Measurements from ENCODE around the gene FOXC2. TPM values are rescaled to one million over a fixed set of nuclear protein-coding genes. Genes with fewer than 3 reads are reported as not detected.
"Not testable (repeated sequence)": the region's sequence is repeated elsewhere in the genome, so short reads cannot be mapped to it uniquely, and the experiment has no call there.

FOXC2 gene
- total and polyA plus RNA-seq, 2 donors (not counting 3 experiments of a cell fraction or from before 2014, with no cell fraction given) = 7.7 to 44.0 TPM

DNA sequence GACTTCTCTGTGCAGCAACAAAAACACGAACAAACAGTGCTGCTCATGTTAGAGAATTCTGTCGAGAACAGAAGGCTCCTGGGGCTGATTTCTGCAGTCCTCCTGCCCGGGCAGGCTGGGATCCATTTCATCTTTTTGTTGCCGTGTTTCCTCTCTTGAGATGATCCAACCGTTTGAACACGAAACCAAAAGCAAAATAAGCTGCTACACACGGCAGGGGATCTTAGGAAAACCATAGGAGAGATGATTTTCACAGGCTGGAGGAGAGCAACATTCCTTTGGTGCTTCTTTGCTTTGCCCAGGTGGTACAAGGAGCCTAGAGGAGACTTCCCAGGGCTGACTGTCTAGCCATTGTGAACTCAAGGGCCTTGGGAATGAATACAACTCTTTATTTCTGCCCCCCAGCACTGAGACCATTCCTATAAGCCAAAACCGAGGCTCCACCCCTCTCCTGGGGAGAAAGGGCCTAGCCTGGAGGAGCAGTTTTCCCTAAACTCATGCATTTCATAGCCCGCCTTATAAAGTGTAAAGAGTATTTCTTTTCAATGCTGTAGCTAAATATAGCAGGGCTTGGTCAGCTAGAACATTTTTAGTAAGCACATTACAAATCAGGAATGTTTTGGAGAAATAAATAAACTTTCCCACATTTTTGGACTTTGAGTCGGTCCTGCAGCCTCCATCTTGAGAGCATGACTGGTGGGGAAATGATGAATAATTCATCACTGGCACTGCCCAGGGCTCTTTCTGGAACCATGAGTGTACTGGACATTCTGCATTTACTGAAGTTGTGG lies 19.4 kb downstream of the FOXC2 start:
- CTCF ChIA-PET = interaction anchor here (1.2 to 1.4 kb wide), 2 partner anchors 10 to 79 kb away, joined by 4 read pairs; no protein-coding TSS in a partner anchor
- Histone ChIP-seq H3K4me3 (replicated peaks in 1 of 3; ENCODE audit: insufficient read depth in 1 of 3, low read depth in 1 of 3, low read length in 3 of 3) (no peak overlapping the region), H4K20me1 (replicated peaks; ENCODE audit: control insufficient read depth, extremely low read depth, insufficient read depth, low read length) (no peaks in the 10 kb centered on the region), H3K79me2 (ENCODE audit: control insufficient read depth, insufficient read depth, low read length) (no peaks in the 10 kb centered on the region), H3K4me1 (ENCODE audit: control insufficient read depth, extremely low read depth, insufficient read depth, low read length) (peaks cover 29% of the 10 kb centered on the region), H3K36me3 (ENCODE audit: control insufficient read depth in 2 of 2, extremely low read depth in 1 of 2, insufficient read depth in 2 of 2, low read length in 2 of 2) (no peaks in the 10 kb centered on the region), H2AFZ (ENCODE audit: low read depth, low read length) (peak overlapping the region; percentile 14), H3K9me1 (replicated peaks; ENCODE audit: control insufficient read depth, extremely low read depth, insufficient read depth, low read length) (no peaks in the 10 kb centered on the region), H3K9me3 (replicated peaks; ENCODE audit: control insufficient read depth, insufficient read depth, low read length) (no peaks in the 10 kb centered on the region), H3K4me2 (ENCODE audit: insufficient read depth, low read length) (no peak overlapping the region), H3K27ac (ENCODE audit: insufficient read depth, low read depth, low read length) (peak overlapping the region; percentile 8), H3K9ac (replicated peaks; ENCODE audit: extremely low read depth, insufficient read depth, low read length) (no peak overlapping the region), H3K27me3 (ENCODE audit: control insufficient read depth in 2 of 2, insufficient read depth in 2 of 2, low read length in 2 of 2) (no peaks in the 10 kb centered on the region)
- dilution Hi-C loops (cut with MboI; ENCODE audit: extremely low pct_ligation_motif_present, low sequenced_read_pairs) (no loop called here), intact Hi-C loops (cut with micrococcal nuclease) (no loop called here)
- BruUV-seq (replicated peaks) = no TSS peak
- TF ChIP-seq FOS (IDR thresholded peaks at IDR 0.05; ENCODE audit: borderline replicate concordance, insufficient read depth, low read length) (peak; percentile 48), MAX (IDR thresholded peaks at IDR 0.05; ENCODE audit: insufficient read depth, insufficient read length) (no peak)
- DNase-seq (ENCODE audit: low read depth, low spot score) (no peak), FAIRE-seq (no peak)
- POLR2A ChIA-PET = no interaction called here

GRCh38 chr16:86587487-86587886 lies 20.9 kb downstream of the FOXC2 start:
- DNase-seq (ENCODE audit: low read depth, low spot score) (no peak), FAIRE-seq (no peak)
- no peak overlapping the region for H3K27ac ChIP-seq (ENCODE audit: insufficient read depth, low read depth, low read length)

GRCh38 chr16:86587955-86588354 lies 21.3 kb downstream of the FOXC2 start:
- H3K4me2 ChIP-seq (ENCODE audit: insufficient read depth, low read length); intact Hi-C loops (cut with micrococcal nuclease); H3K9me1 ChIP-seq (replicated peaks; ENCODE audit: control insufficient read depth, extremely low read depth, insufficient read depth, low read length); H3K27me3 ChIP-seq (ENCODE audit: control insufficient read depth in 2 of 2, insufficient read depth in 2 of 2, low read length in 2 of 2); H4K20me1 ChIP-seq (replicated peaks; ENCODE audit: control insufficient read depth, extremely low read depth, insufficient read depth, low read length); H3K9me3 ChIP-seq (replicated peaks; ENCODE audit: control insufficient read depth, insufficient read depth, low read length); H3K4me3 ChIP-seq (replicated peaks in 1 of 3; ENCODE audit: insufficient read depth in 1 of 3, low read depth in 1 of 3, low read length in 3 of 3); H3K27ac ChIP-seq (ENCODE audit: insufficient read depth, low read depth, low read length); H3K36me3 ChIP-seq (ENCODE audit: control insufficient read depth in 2 of 2, extremely low read depth in 1 of 2, insufficient read depth in 2 of 2, low read length in 2 of 2); POLR2A ChIA-PET; H3K79me2 ChIP-seq (ENCODE audit: control insufficient read depth, insufficient read depth, low read length); BruUV-seq (replicated peaks); H2AFZ ChIP-seq (ENCODE audit: low read depth, low read length); DNase-seq (ENCODE audit: low read depth, low spot score); CTCF ChIA-PET; H3K9ac ChIP-seq (replicated peaks; ENCODE audit: extremely low read depth, insufficient read depth, low read length); dilution Hi-C loops (cut with MboI; ENCODE audit: extremely low pct_ligation_motif_present, low sequenced_read_pairs): not testable (repeated sequence)
- peak; percentile 40 for FAIRE-seq
- peaks cover 29% of the 10 kb centered on the region for H3K4me1 ChIP-seq (ENCODE audit: control insufficient read depth, extremely low read depth, insufficient read depth, low read length)

More at GRCh38 chr16:86587487-86587886, 20.9 kb downstream of the FOXC2 start:
- H3K79me2 ChIP-seq (ENCODE audit: control insufficient read depth, insufficient read depth, low read length) = no peaks in the 10 kb centered on the region
- H3K9me1 ChIP-seq (replicated peaks; ENCODE audit: control insufficient read depth, extremely low read depth, insufficient read depth, low read length) = no peaks in the 10 kb centered on the region
- H2AFZ ChIP-seq (ENCODE audit: low read depth, low read length) = no peak overlapping the region
- CTCF ChIA-PET = no interaction called here
- no peaks in the 10 kb centered on the region for H3K36me3 ChIP-seq (ENCODE audit: control insufficient read depth in 2 of 2, extremely low read depth in 1 of 2, insufficient read depth in 2 of 2, low read length in 2 of 2)
- H3K4me2 ChIP-seq (ENCODE audit: insufficient read depth, low read length) = no peak overlapping the region
- H3K4me3 ChIP-seq (replicated peaks in 1 of 3; ENCODE audit: insufficient read depth in 1 of 3, low read depth in 1 of 3, low read length in 3 of 3) = no peak overlapping the region
- POLR2A ChIA-PET = no interaction called here
- intact Hi-C loops (cut with micrococcal nuclease) (no loop called here), dilution Hi-C loops (cut with MboI; ENCODE audit: extremely low pct_ligation_motif_present, low sequenced_read_pairs) (no loop called here)
- H4K20me1 ChIP-seq (replicated peaks; ENCODE audit: control insufficient read depth, extremely low read depth, insufficient read depth, low read length) = no peaks in the 10 kb centered on the region
- no peaks in the 10 kb centered on the region for H3K9me3 ChIP-seq (replicated peaks; ENCODE audit: control insufficient read depth, insufficient read depth, low read length)
- no TSS peak for BruUV-seq (replicated peaks)
- H3K27me3 ChIP-seq (ENCODE audit: control insufficient read depth in 2 of 2, insufficient read depth in 2 of 2, low read length in 2 of 2) = no peaks in the 10 kb centered on the region
- no peak overlapping the region for H3K9ac ChIP-seq (replicated peaks; ENCODE audit: extremely low read depth, insufficient read depth, low read length)
- peaks cover 29% of the 10 kb centered on the region for H3K4me1 ChIP-seq (ENCODE audit: control insufficient read depth, extremely low read depth, insufficient read depth, low read length)
- no peak for TF ChIP-seq JUN (IDR thresholded peaks at IDR 0.05; ENCODE audit: borderline replicate concordance, insufficient read depth, insufficient read length, low read depth)

Measured in endothelial cell of umbilical vein (primary cell).